IMR-90 (cell line): Measurements from ENCODE around the gene HS6ST2. TPM values are rescaled to one million over a fixed set of nuclear protein-coding genes. Genes with fewer than 3 reads are reported as not detected.

ENCODE experiments used
- ATAC-seq: fragments of 200-7000 bp; cut with Tn5 transposase; 2 replicates; pipeline ENCODE4 v1.9.1; 2020; ENCODE audit warnings: low read depth, mild to moderate bottlenecking, moderate library complexity
- Bru-seq: library from RNA; stranded (reverse); fragments of 400-500 nt; gene quantifications from one replicate; lab custom pipeline; 2021; lab: Mats Ljungman, UMichigan
- BruChase-seq, 2 experiments: library from RNA; stranded (reverse); fragments of 400-500 nt; gene quantifications; one replicate each; lab custom pipeline; 2021; lab: Mats Ljungman, UMichigan
- BruUV-seq: library from RNA; stranded (reverse); fragments of 400-500 nt; replicated peaks from 2 replicates; lab custom pipeline; 2021; lab: Mats Ljungman, UMichigan
- CTCF ChIA-PET: fragments of 300-600 bp; formaldehyde crosslinking; extraction: SDS; loops from one replicate; lab custom pipeline; 2021; ENCODE audit warnings: antibody characterized with exemption; lab: Yijun Ruan, JAX
- POLR2A ChIA-PET: fragments of 300-600 bp; sonication (Branson Sonifier 250); formaldehyde crosslinking; loops from one replicate; lab custom pipeline; 2022; ENCODE audit warnings: antibody characterized with exemption; ENCODE audit not compliant: unreplicated experiment; lab: Charles Lee
- DNase-seq: peaks from one replicate; pipeline ENCODE4 v3.0.0; 2013
- H2AFZ ChIP-seq: replicated peaks from 2 replicates; pipeline ENCODE3; 2013; ENCODE audit warnings: low read length, mild to moderate bottlenecking; ENCODE audit not compliant: poor library complexity
- H2AK5ac ChIP-seq: 2 replicates; pipeline ENCODE4 v1.6.1; 2013; ENCODE audit warnings: low read depth, low read length, inconsistent platforms
- H2AK9ac ChIP-seq: replicated peaks from 2 replicates; pipeline ENCODE3; 2013; ENCODE audit warnings: mild to moderate bottlenecking, low read depth, low read length, moderate library complexity; ENCODE audit not compliant: poor library complexity
- H2BK120ac ChIP-seq: 2 replicates; pipeline ENCODE4 v1.6.1; 2013; ENCODE audit warnings: low read depth, low read length, inconsistent platforms
- H2BK15ac ChIP-seq: 3 replicates; pipeline ENCODE4 v1.6.1; 2013; ENCODE audit warnings: low read depth, low read length, inconsistent platforms
- H2BK20ac ChIP-seq: 2 replicates; pipeline ENCODE4 v1.6.1; 2013; ENCODE audit warnings: low read depth, mild to moderate bottlenecking, inconsistent platforms, low read length, moderate library complexity
- H2BK5ac ChIP-seq: 2 replicates; pipeline ENCODE4 v1.6.1; 2013; ENCODE audit warnings: mild to moderate bottlenecking, low read depth, low read length, inconsistent platforms; ENCODE audit not compliant: poor library complexity, severe bottlenecking
- H3K14ac ChIP-seq: replicated peaks from 2 replicates; pipeline ENCODE4 v1.6.1; 2013; ENCODE audit warnings: low read depth, low read length, inconsistent platforms
- H3K18ac ChIP-seq: 2 replicates; pipeline ENCODE4 v1.6.1; 2013; ENCODE audit warnings: low read depth, low read length, control low read depth
- H3K23ac ChIP-seq: 2 replicates; pipeline ENCODE4 v1.6.1; 2013; ENCODE audit warnings: low read depth, low read length, inconsistent platforms
- H3K27ac ChIP-seq: 2 replicates; pipeline ENCODE4 v1.5.1; 2013; ENCODE audit warnings: mild to moderate bottlenecking, control low read depth, low read length; ENCODE audit not compliant: insufficient read depth
- H3K27me3 ChIP-seq: 2 replicates; pipeline ENCODE4 v1.6.1; 2013; ENCODE audit warnings: low read length; ENCODE audit not compliant: control insufficient read depth, insufficient read depth
- H3K36me3 ChIP-seq: 2 replicates; pipeline ENCODE4 v1.6.1; 2013; ENCODE audit warnings: low read length, mixed read lengths; ENCODE audit not compliant: control insufficient read depth, insufficient read depth
- H3K4ac ChIP-seq: 2 replicates; pipeline ENCODE4 v1.6.1; 2013; ENCODE audit warnings: low read depth, low read length, inconsistent platforms
- H3K4me1 ChIP-seq: 2 replicates; pipeline ENCODE4 v1.6.1; 2013; ENCODE audit warnings: low read length, mixed read lengths; ENCODE audit not compliant: control insufficient read depth, insufficient read depth
- H3K4me2 ChIP-seq: 2 replicates; pipeline ENCODE4 v1.6.1; 2013; ENCODE audit warnings: low read depth, mild to moderate bottlenecking, control low read depth, low read length, moderate library complexity
- H3K4me3 ChIP-seq: 2 replicates; pipeline ENCODE4 v1.5.1; 2013; ENCODE audit warnings: low read depth, mild to moderate bottlenecking, control low read depth, low read length, moderate library complexity; ENCODE audit not compliant: insufficient read depth
- H3K56ac ChIP-seq: 2 replicates; pipeline ENCODE4 v1.6.1; 2013; ENCODE audit warnings: low read length, inconsistent platforms; ENCODE audit not compliant: insufficient read depth; ENCODE audit errors: extremely low read depth
- H3K79me1 ChIP-seq, 2 experiments: 2 replicates each; pipeline ENCODE4 v1.6.1; 2013; ENCODE audit warnings: low read length in 2 of 2, inconsistent platforms in 1 of 2, low read depth in 1 of 2
- H3K9ac ChIP-seq: 2 replicates; pipeline ENCODE4 v1.6.1; 2013; ENCODE audit warnings: low read depth, low read length, control low read depth
- H3K9me1 ChIP-seq: 2 replicates; pipeline ENCODE4 v1.6.1; 2013; ENCODE audit warnings: low read length, inconsistent platforms; ENCODE audit not compliant: insufficient read depth
- H3K9me3 ChIP-seq: 2 replicates; pipeline ENCODE4 v1.6.1; 2013; ENCODE audit warnings: low read length; ENCODE audit not compliant: control insufficient read depth, insufficient read depth
- H4K20me1 ChIP-seq: 2 replicates; pipeline ENCODE4 v1.6.1; 2013; ENCODE audit warnings: low read length, inconsistent platforms; ENCODE audit not compliant: insufficient read depth
- H4K5ac ChIP-seq: 2 replicates; pipeline ENCODE4 v1.6.1; 2013; ENCODE audit warnings: mild to moderate bottlenecking, low read depth, low read length, control low read depth
- H4K8ac ChIP-seq, 2 experiments: 2 replicates each; pipeline ENCODE4 v1.6.1; 2013; ENCODE audit warnings: low read depth in 2 of 2, low read length in 2 of 2, control low read depth in 1 of 2, inconsistent platforms in 1 of 2
- H4K91ac ChIP-seq: 2 replicates; pipeline ENCODE4 v1.6.1; 2013; ENCODE audit warnings: low read depth, low read length, inconsistent platforms; ENCODE audit not compliant: insufficient read depth
- BHLHE40 ChIP-seq: fragments of 150-350 bp; IDR thresholded peaks from 2 replicates; pipeline ENCODE4 v1.6.1; 2016; ENCODE audit warnings: mild to moderate bottlenecking, low read depth, low read length
- CHD1 ChIP-seq: IDR thresholded peaks from 2 replicates; pipeline ENCODE4 v1.6.1; 2012; ENCODE audit warnings: low read depth, low read length, improper control_type of control experiment
- CTCF ChIP-seq: conservative IDR thresholded peaks from 2 replicates; pipeline ENCODE4 v1.5.1; 2012; ENCODE audit warnings: mild to moderate bottlenecking, low read depth, low read length, improper control_type of control experiment
- FOS ChIP-seq: fragments of 150-350 bp; IDR thresholded peaks from 2 replicates; pipeline ENCODE4 v1.6.1; 2016; ENCODE audit warnings: low read depth, low read length
- MAFK ChIP-seq: IDR thresholded peaks from 2 replicates; pipeline ENCODE4 v1.6.1; 2012; ENCODE audit warnings: low read depth, low read length, improper control_type of control experiment
- MAZ ChIP-seq: IDR thresholded peaks from 2 replicates; pipeline ENCODE4 v1.6.1; 2012; ENCODE audit warnings: low read depth, mild to moderate bottlenecking, low read length, improper control_type of control experiment, moderate library complexity, borderline replicate concordance
- MXI1 ChIP-seq: IDR thresholded peaks from 2 replicates; pipeline ENCODE4 v1.6.1; 2012; ENCODE audit warnings: low read depth, mild to moderate bottlenecking, low read length, moderate library complexity, borderline replicate concordance
- NFE2L2 ChIP-seq: fragments of 150-350 bp; IDR thresholded peaks from 2 replicates; pipeline ENCODE4 v1.6.1; 2016; ENCODE audit warnings: low read depth, mild to moderate bottlenecking, low read length
- POLR2A ChIP-seq: IDR thresholded peaks from 2 replicates; pipeline ENCODE4 v1.6.1; 2012; ENCODE audit warnings: mild to moderate bottlenecking, low read depth, low read length
- RAD21 ChIP-seq: IDR thresholded peaks from 2 replicates; pipeline ENCODE4 v1.6.1; 2012; ENCODE audit warnings: low read length, improper control_type of control experiment
- RCOR1 ChIP-seq: IDR thresholded peaks from 2 replicates; pipeline ENCODE4 v1.6.1; 2012; ENCODE audit warnings: mild to moderate bottlenecking, low read length, improper control_type of control experiment; ENCODE audit not compliant: insufficient replicate concordance
- RFX5 ChIP-seq: IDR thresholded peaks from 2 replicates; pipeline ENCODE4 v1.8.0; 2012; ENCODE audit warnings: low read depth, mild to moderate bottlenecking, low read length, moderate library complexity
- SMC3 ChIP-seq: fragments of 150-350 bp; IDR thresholded peaks from 2 replicates; pipeline ENCODE4 v1.6.1; 2016; ENCODE audit warnings: low read depth, mild to moderate bottlenecking, antibody characterized with exemption, low read length, moderate library complexity
- USF2 ChIP-seq: fragments of 150-350 bp; IDR thresholded peaks from 2 replicates; pipeline ENCODE4 v1.6.1; 2017; ENCODE audit warnings: mild to moderate bottlenecking, antibody characterized with exemption, low read length, low read depth
- WGBS, 2 experiments: methylation state at CpG; one replicate each; pipeline versions ENCODE4 v1.1.5 to v1.1.7; 2013; ENCODE audit warnings: missing lambda C conversion rate in 2 of 2; ENCODE audit not compliant: insufficient read length in 1 of 2; ENCODE audit errors: extremely low coverage in 2 of 2; 5-methylcytosine and 5-hydroxymethylcytosine counted together
- dilution Hi-C: fragments of 300-500 bp; cut with HindIII; formaldehyde crosslinking; loops from one replicate; pipeline ENCODE4 v1.14.3; 2018; ENCODE audit warnings: low sequenced_read_pairs; ENCODE audit not compliant: unreplicated experiment
- in situ Hi-C: fragments of 300-500 bp; cut with MboI; formaldehyde crosslinking; loops from 3 replicates; pipeline ENCODE4 v1.14.3; 2019; ENCODE audit warnings: low sequenced_read_pairs, inconsistent platforms, mixed read lengths
- intact Hi-C: fragments of 100-400 bp; cut with micrococcal nuclease; formaldehyde crosslinking; loops from 2 replicates; pipeline ENCODE4 v1.10.0; 2022
- long read RNA-seq: library from polyadenylated mRNA; unstranded; transcript quantifications from one replicate; pipeline ENCODE4 v2.0.0, GENCODE V29; 2021; ENCODE audit not compliant: unreplicated experiment
- polyA plus RNA-seq, 3 experiments: library from polyadenylated mRNA; depleted of rRNA; stranded (reverse); fragments of >200 nt; gene quantifications; 2 replicates each; pipeline ENCODE4 v1.2.3, GENCODE V29; 2012; ENCODE audit warnings: low replicate concordance in 1 of 3
- total RNA-seq: library from RNA; depleted of rRNA; stranded (reverse); fragments of >200 nt; gene quantifications from 2 replicates; pipeline ENCODE4 v1.2.3, GENCODE V29; 2012; rRNA removed

The HS6ST2 gene
- total RNA-seq (not detected in 2 replicates), polyA plus RNA-seq (2012; rRNA removed) (not detected in 2 replicates), Bru-seq, nascent RNA (percentile 7 among the genes with signal in this experiment), BruChase-seq, experiment 1, labeled RNA remaining after a 6-hour chase (percentile 6 among the genes with signal in this experiment), BruChase-seq, experiment 2, labeled RNA remaining after a 2-hour chase (percentile 7 among the genes with signal in this experiment)
- not detected in 2 replicates for polyA plus RNA-seq (2012; cell fraction: cytosol; rRNA removed)
- not detected in 2 replicates for polyA plus RNA-seq (2012; cell fraction: nucleus; rRNA removed; ENCODE audit: low replicate concordance)
- long read RNA-seq: 0 reads

GRCh38 chrX:132958091-132958703 lies at the start of gene HS6ST2:
TSS of gene HS6ST2 (minus strand) at chrX:132958629.
- Histone ChIP-seq H3K14ac (no peak within 1 kb of the TSS), H4K8ac (no peak within 1 kb of the TSS), H3K56ac (no peak within 1 kb of the TSS), H4K91ac (no peak within 1 kb of the TSS), H2AK9ac (peak within 1 kb of the TSS; percentile 24), H2AFZ (no peak within 1 kb of the TSS), H4K5ac (no peak within 1 kb of the TSS), H3K79me1 (no peaks in the 10 kb centered on the region), H4K20me1 (no peaks in the 10 kb centered on the region), H2BK20ac (no peak within 1 kb of the TSS), H2BK120ac (no peak within 1 kb of the TSS), H2BK15ac (no peak within 1 kb of the TSS), H3K9ac (no peak within 1 kb of the TSS), H3K4me3 (no peak within 1 kb of the TSS), H3K4me1 (no peaks in the 10 kb centered on the region), H3K27me3 (peaks cover 18% of the 10 kb centered on the region; the same call in 1 of the 2 replicates), H3K4me2 (no peak within 1 kb of the TSS), H3K9me3 (peaks cover 5% of the 10 kb centered on the region; the same call in 1 of the 2 replicates), H3K4ac (no peak within 1 kb of the TSS), H3K18ac (no peak within 1 kb of the TSS), H3K27ac (no peak within 1 kb of the TSS), H2AK5ac (no peak within 1 kb of the TSS), H3K9me1 (no peaks in the 10 kb centered on the region), H3K36me3 (no peaks in the 10 kb centered on the region), H3K23ac (no peak within 1 kb of the TSS), H2BK5ac (no peak within 1 kb of the TSS)
- in situ Hi-C loops (no loop called here), dilution Hi-C loops (no loop called here), intact Hi-C loops (no loop called here)
- ATAC-seq: no peak
- WGBS, 2 experiments: 39% methylated on average over 31 of the region's 63 CpGs; no CpG with 5 or more reads in 1 of the 2 experiments
- POLR2A ChIA-PET: no interaction called here
- no peak for DNase-seq
- BruUV-seq: no TSS peak
- CTCF ChIA-PET: no interaction called here
- TF ChIP-seq NFE2L2 (no peak), MXI1 (no peak), RAD21 (no peak), FOS (no peak), SMC3 (no peak), RFX5 (no peak), MAFK (no peak), MAZ (no peak), RCOR1 (no peak), CTCF (no peak), BHLHE40 (no peak), USF2 (no peak), POLR2A (no peak), CHD1 (no peak)
